ENCODE results near the gene TAX1BP3.

GRCh38 chr17:3663102-3664011, 5.0 kb downstream of the TAX1BP3 start:
- TF ChIP-seq CHD4 (IDR thresholded peaks at IDR 0.05; ENCODE audit: borderline replicate concordance) (no peak), CTCF (IDR thresholded peaks at IDR 0.05) (no peak), TFCP2L1 (CRISPR knock-in tag; IDR thresholded peaks at IDR 0.05) (no peak), EP300 (IDR thresholded peaks at IDR 0.05) (no peak), MYC (IDR thresholded peaks at IDR 0.05; ENCODE audit: borderline replicate concordance, low read length) (no peak), KDM5A (IDR thresholded peaks at IDR 0.05) (no peak)

All from A549 (cell line).